NK-92 (cell line): ENCODE measurements around the gene SPOCK1.

Source experiments
- DNase-seq: peaks from one replicate; lab custom pipeline; 2025; ENCODE audit not compliant: unreplicated experiment; lab: John Stamatoyannopoulos, UW

Gene SPOCK1

GRCh38 chr5:137496919-137497318 lies 2.2 kb downstream of the SPOCK1 start:
- DNase-seq, result no peak

- no peak for DNase-seq
Observed at GRCh38 chr5:137492331-137492730, 6.8 kb downstream of the SPOCK1 start.

GRCh38 chr5:137491121-137491520 lies 8.0 kb downstream of the SPOCK1 start:
- no peak for DNase-seq

- DNase-seq, result no peak
Observed at GRCh38 chr5:137490591-137490990, 8.5 kb downstream of the SPOCK1 start.

- DNase-seq, result no peak
Observed at GRCh38 chr5:137488974-137489373, 10.2 kb downstream of the SPOCK1 start.

- DNase-seq, result no peak
Observed at GRCh38 chr5:137488516-137488915, 10.6 kb downstream of the SPOCK1 start.

GRCh38 chr5:137487600-137487999 lies 11.5 kb downstream of the SPOCK1 start:
- no peak for DNase-seq

- DNase-seq, result no peak
Observed at GRCh38 chr5:137486707-137487106, 12.4 kb downstream of the SPOCK1 start.

GRCh38 chr5:137481596-137481995 lies 17.5 kb downstream of the SPOCK1 start:
- no peak for DNase-seq

- DNase-seq, result no peak
Observed at GRCh38 chr5:137478043-137478442, 21.1 kb downstream of the SPOCK1 start.

GRCh38 chr5:137470921-137471220 lies 28.3 kb downstream of the SPOCK1 start:
- DNase-seq, result no peak

GRCh38 chr5:137470111-137470920 lies 28.8 kb downstream of the SPOCK1 start:
- DNase-seq, result no peak

GRCh38 chr5:137466889-137467288 lies 32.2 kb downstream of the SPOCK1 start:
- DNase-seq, result no peak

GRCh38 chr5:137465930-137466329 lies 33.2 kb downstream of the SPOCK1 start:
- DNase-seq, result no peak

GRCh38 chr5:137462816-137463520 lies 36.2 kb downstream of the SPOCK1 start:
- DNase-seq, result no peak

GRCh38 chr5:137462265-137462590 lies 36.9 kb downstream of the SPOCK1 start:
- no peak for DNase-seq

- no peak for DNase-seq
Observed at GRCh38 chr5:137461391-137462264, 37.5 kb downstream of the SPOCK1 start.

GRCh38 chr5:137454671-137455070 lies 44.5 kb downstream of the SPOCK1 start:
- no peak for DNase-seq

- no peak for DNase-seq
Observed at GRCh38 chr5:137453483-137454080, 45.5 kb downstream of the SPOCK1 start.

GRCh38 chr5:137450759-137451158 lies 48.4 kb downstream of the SPOCK1 start:
- no peak for DNase-seq

GRCh38 chr5:137448868-137449267 lies 50.3 kb downstream of the SPOCK1 start:
- DNase-seq, result no peak
